Epidermal melanocyte (primary cell): Measurements from ENCODE around the gene ZNF714.
A peak's percentile ranks its signal among the peaks of the same experiment; 100 is the strongest.

Experiments used
- DNase-seq: peaks from one replicate; pipeline ENCODE4 v3.0.0; 2011; ENCODE audit warnings: low spot score; ENCODE audit not compliant: insufficient read length

ZNF714 gene

GRCh38 chr19:21082011-21082975 lies at the start of gene ZNF714:
Gene ZNF714, plus strand, starts transcription at chr19:21082203. Its CDS starts 16,066 bp downstream, at chr19:21098269.
- peak; percentile 57 for DNase-seq

- no peak for DNase-seq
Measured at GRCh38 chr19:21045028-21045427, 37.0 kb upstream of the ZNF714 start.

- DNase-seq, result no peak
Measured at GRCh38 chr19:21046489-21046888, 35.5 kb upstream of the ZNF714 start.

- no peak for DNase-seq
Measured at GRCh38 chr19:21047716-21048115, 34.3 kb upstream of the ZNF714 start.

GRCh38 chr19:21052902-21053301 lies 29.1 kb upstream of the ZNF714 start:
- DNase-seq, result no peak

- no peak for DNase-seq
Measured at GRCh38 chr19:21065336-21065735, 16.7 kb upstream of the ZNF714 start.

- no peak for DNase-seq
Measured at GRCh38 chr19:21084343-21084742, 2.3 kb downstream of the ZNF714 start.

GRCh38 chr19:21087871-21088270 lies 5.9 kb downstream of the ZNF714 start:
- DNase-seq, result no peak

GRCh38 chr19:21092109-21092508 lies 10.1 kb downstream of the ZNF714 start:
- DNase-seq, result no peak

GRCh38 chr19:21094347-21095025 lies 12.5 kb downstream of the ZNF714 start:
- DNase-seq, result no peak

- DNase-seq, result no peak
Measured at GRCh38 chr19:21098291-21098690, 16.3 kb downstream of the ZNF714 start.

- DNase-seq, result no peak
Measured at GRCh38 chr19:21101521-21102242, 19.7 kb downstream of the ZNF714 start.

GRCh38 chr19:21109116-21109515 lies 27.1 kb downstream of the ZNF714 start:
- DNase-seq, result no peak

- no peak for DNase-seq
Measured at GRCh38 chr19:21110183-21110582, 28.2 kb downstream of the ZNF714 start.

GRCh38 chr19:21115430-21115829 lies 33.4 kb downstream of the ZNF714 start:
- DNase-seq, result no peak

GRCh38 chr19:21117041-21117907 lies 35.3 kb downstream of the ZNF714 start:
- DNase-seq, result no peak

GRCh38 chr19:21126078-21126477 lies 44.1 kb downstream of the ZNF714 start:
- no peak for DNase-seq

- no peak for DNase-seq
Measured at GRCh38 chr19:21127001-21127400, 45.0 kb downstream of the ZNF714 start.

- no peak for DNase-seq
Measured at GRCh38 chr19:21127898-21128297, 45.9 kb downstream of the ZNF714 start.

- DNase-seq, result no peak
Measured at GRCh38 chr19:21128901-21129698, 47.1 kb downstream of the ZNF714 start.
